LNCaP clone FGC (cell line): Measurements from ENCODE around the gene KIAA1958.

ENCODE experiments used
- DNase-seq: peaks from one replicate; pipeline ENCODE4 v3.0.0-alpha.2; 2011; ENCODE audit warnings: low read depth
- H3K4me3 ChIP-seq: 2 replicates; pipeline ENCODE4 v1.5.1; 2011; ENCODE audit warnings: mild to moderate bottlenecking, low read depth, low read length, control low read depth
- CTCF ChIP-seq: IDR thresholded peaks from 2 replicates; pipeline ENCODE4 v1.5.1; 2012; ENCODE audit warnings: mild to moderate bottlenecking; ENCODE audit not compliant: control insufficient read depth, insufficient read depth; ENCODE audit errors: extremely low read depth

Gene KIAA1958

GRCh38 chr9:112570671-112571167 is 84.1 kb downstream of the KIAA1958 start:
- no peak overlapping the region for H3K4me3 ChIP-seq
- no peak for TF ChIP-seq CTCF
- DNase-seq, result no peak

DNA sequence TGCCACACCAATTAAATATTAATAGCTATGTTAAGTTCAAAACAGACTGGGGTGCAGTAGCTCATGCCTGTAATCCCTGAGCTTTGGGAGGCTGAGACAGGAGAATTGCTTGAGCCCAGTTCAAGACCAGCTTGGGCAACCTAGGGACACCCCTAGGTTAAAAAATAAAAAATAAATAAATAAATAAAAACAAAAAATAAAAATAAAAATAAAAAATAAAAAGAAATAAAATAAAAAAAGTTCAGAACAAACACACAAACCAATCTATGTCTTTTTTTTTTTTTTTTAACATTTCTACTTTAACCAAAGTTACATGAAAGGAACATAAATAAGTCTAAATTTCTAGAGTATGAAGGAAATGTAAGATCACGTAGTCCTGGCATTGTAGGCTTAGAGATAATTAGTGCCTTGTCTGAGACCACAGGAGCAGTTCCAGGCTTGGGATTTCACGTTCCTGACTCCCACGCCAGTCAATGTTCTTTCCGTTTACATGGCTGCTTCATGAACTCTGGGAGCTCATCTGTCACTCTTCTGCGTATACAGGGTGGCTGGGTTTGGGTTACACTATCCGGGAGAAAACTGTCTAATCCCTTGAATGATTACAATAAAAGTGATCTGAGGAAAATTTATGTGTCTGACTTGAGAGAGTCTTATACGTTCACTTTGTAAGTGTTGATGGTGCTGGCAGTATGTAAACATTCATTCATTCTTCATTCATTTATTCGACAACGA is 85.2 kb downstream of the KIAA1958 start:
- DNase-seq, result no peak
- no peak for TF ChIP-seq CTCF
- H3K4me3 ChIP-seq, result no peak overlapping the region

- no peak for DNase-seq
- no peak for TF ChIP-seq CTCF
These were observed 85.8 kb downstream of the KIAA1958 start for GRCh38 chr9:112572416-112572815.

GRCh38 chr9:112574008-112574407 is 87.4 kb downstream of the KIAA1958 start:
- no peak overlapping the region for H3K4me3 ChIP-seq
- DNase-seq, result no peak
- TF ChIP-seq CTCF, result no peak

More at GRCh38 chr9:112572416-112572815, 85.8 kb downstream of the KIAA1958 start:
- no peak overlapping the region for H3K4me3 ChIP-seq

DNA sequence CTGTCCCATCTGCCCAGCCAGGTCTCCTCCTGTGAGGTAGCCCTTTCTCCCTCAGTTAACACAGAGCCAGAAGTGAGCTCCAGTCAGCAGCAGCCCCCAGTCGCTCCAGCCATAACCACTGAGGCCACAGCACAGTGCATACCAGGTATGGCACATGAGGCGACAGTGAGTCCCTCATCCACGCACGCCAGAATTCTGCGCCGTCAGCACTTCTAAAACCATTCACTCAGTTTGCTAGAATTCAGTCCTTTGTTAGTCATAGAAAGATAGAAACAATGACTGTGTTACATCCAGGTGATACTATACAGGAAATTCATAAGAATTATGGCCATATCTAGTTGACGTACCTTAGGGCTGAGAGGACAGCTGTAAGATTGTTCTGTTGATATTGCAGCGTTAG is 88.5 kb downstream of the KIAA1958 start:
- no peak for TF ChIP-seq CTCF
- H3K4me3 ChIP-seq, result no peak overlapping the region

DNA sequence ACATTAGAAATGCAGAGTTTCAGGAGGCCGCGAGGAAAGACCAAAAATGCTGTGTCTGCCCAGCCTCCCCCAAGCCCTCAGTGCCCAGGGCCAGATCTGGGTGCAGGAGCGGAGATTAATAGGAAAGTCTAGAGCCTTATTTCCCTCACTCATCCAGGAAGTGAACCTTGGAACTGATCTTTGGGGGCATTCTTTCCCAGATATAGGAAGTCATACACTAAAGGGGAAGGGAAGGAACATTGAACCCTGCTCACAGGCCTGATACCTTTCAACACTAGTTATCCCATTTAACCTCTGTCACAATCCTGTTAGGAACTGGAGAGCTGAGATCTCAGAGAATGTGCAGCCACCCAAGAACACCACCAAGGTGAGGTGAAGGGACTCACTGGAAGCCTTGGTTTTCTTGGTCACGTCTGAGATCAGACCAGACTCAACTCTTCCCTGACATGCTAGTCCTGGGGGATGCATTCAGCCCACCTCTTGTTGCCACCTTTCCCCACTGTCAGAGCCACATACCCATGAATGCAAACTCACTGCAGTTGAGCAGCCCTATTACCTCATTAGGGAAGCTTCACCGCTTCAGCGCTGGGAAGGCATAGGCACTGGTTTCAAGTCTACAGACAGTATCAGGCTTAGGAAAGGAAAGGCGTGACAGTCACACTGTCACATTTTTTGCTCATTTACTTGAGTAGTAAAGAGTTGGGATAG is 95.0 kb downstream of the KIAA1958 start:
- DNase-seq, result no peak
- TF ChIP-seq CTCF, result no peak
- H3K4me3 ChIP-seq, result no peak overlapping the region

More for the DNA sequence above, 88.5 kb downstream of the KIAA1958 start:
- DNase-seq, result no peak
